ENCODE data around the gene TAP1.

The TAP1 gene

GRCh38 chr6:32796848-32797776 is 56.4 kb downstream of the TAP1 start:
- no peak for DNase-seq

All from NCI-H1092 (cell line).